ENCODE results near the gene SIN3A.

SIN3A gene

DNA sequence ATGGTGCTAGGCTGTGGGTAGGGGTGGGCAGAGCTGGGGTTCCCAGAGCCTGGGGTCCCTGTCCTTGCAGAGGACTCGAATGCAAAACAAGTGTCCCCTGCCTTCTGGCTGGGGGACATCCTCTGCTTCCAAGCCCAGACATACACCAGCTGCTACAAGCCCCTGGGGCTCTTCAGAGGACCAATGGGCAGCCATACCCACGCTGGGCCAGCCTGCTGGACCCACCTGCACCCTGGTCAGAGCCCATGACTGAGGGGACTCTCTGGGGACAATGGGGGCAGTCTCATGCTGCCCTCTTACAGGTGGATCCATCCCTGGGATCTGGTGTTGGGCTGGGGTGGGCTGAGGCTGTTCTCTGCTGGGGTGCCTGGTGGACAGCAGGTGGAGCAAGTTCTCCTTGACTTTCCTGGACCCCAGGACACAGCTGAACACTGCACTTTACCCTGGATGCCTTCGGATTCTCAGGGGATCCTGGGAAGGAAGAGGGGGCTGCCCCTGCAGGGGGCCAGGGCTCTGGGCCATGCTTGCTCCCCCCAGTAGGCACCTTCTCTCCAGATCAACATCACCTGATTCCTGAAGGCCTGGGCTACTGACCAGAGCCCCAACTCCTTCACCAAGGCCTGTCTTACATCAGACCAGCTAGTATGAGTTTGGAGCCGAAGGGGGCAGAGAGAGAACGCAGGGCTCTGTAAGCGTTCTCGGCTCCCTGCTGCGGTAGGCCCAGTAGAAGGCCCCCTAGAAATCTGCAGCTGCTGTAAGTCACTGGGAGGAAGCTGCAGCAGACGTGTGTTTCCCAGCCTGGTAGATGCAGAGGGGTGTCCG is 122.8 kb downstream of the SIN3A start:
- DNase-seq = no peak

DNA sequence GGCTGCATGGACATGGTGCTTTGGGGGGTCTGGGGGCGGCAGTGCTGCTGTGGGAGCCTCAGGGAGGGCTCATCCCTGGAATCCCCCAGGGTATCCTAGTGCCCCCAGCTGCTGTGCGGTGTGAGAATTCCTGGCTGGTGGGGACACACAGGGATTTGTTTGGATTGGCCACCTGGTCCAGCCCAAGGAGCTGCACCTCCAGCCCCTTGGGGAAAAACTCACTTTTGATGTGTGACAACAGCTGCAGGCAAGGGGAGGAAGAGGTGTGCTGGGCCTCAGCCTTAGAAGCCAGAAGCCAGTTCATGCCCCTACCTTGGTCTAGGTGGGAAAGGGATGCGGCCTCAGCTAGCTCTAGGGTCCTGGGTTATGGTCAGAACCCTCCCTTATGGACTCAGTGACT is 124.0 kb downstream of the SIN3A start:
- DNase-seq = no peak

- no peak for DNase-seq
These were observed 124.5 kb downstream of the SIN3A start for GRCh38 chr15:75327005-75327404.

- no peak for DNase-seq
These were observed 125.6 kb downstream of the SIN3A start for GRCh38 chr15:75325922-75326321.

GRCh38 chr15:75321711-75322110 is 129.8 kb downstream of the SIN3A start:
- no peak for DNase-seq

Measured in GDM1 (cell line).